HG02938 (cell line): Measurements from ENCODE around the gene CCER1.
"Not testable (repeated sequence)": the region's sequence is repeated elsewhere in the genome, so short reads cannot be mapped to it uniquely, and the experiment has no call there.

Source experiments
- ATAC-seq: cut with Tn5 transposase; IDR thresholded peaks from one replicate; pipeline ENCODE4 v1.9.1; 2021; ENCODE audit warnings: mild to moderate bottlenecking, moderate library complexity; ENCODE audit not compliant: unreplicated experiment

CCER1 gene, protein sequence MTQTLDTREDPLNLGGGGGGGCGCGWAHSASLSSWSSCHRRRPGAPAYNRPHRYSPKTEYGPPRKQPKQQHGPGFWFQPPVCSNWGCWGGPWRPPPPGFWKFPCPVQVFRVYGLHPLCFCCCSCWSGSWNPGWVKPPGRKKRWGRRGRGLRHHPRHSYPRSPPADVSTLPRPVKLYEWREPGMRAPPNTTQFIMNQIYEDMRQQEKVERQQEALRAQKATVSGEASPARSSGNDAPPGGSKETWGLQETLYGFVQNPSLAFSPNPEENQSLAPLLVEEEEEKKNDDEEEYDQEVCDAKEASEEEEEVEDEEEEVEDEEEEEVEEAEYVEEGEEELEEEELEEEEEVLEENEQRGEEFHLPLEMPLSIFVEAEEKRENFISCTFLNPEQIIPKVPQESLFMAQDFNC

DNA sequence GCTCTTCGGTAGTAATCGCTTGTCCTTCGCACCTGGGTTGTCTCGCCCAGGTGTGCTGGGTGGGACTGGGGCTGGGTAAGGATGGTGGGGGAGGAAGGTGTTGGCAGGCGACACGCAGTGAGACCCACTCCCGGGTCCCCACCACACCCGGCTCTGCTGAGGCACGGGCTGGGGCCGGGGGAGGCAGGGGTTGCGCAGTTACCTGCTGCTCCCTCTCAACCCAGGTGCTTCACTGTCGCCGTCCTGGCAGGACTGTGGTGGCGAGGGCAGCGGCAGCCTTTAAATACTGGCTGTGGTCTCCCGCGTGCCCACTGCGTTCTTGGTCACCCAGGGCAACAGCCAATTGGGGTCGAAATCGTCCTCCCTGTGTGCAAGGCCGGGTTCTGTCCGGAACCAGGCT, at the start of gene CCER1:
Gene CCER1, minus strand, starts transcription at position 256 of the 400 bp plus-strand sequence. CDS start 434 bp downstream, outside the sequence.
- no peak for ATAC-seq

DNA sequence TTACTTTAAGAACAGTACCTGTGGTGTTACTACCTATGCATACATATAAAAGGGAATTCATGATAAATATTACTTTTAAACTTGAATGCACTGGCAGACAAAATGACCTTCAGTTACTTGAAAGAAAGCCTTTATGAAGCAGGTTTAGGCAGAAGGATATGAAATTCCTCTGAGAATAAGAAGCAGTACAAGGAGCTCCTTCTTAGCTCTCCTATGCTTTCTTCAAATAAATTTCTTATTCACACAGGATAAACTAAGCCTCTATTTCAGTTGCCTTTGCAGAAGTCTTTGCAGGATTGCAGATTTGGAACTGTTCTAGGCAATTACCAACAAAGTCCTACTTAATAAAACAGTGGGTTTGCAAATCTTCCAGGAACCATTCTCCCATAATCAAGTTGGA, 48.8 kb upstream of the CCER1 start:
- no peak for ATAC-seq

DNA sequence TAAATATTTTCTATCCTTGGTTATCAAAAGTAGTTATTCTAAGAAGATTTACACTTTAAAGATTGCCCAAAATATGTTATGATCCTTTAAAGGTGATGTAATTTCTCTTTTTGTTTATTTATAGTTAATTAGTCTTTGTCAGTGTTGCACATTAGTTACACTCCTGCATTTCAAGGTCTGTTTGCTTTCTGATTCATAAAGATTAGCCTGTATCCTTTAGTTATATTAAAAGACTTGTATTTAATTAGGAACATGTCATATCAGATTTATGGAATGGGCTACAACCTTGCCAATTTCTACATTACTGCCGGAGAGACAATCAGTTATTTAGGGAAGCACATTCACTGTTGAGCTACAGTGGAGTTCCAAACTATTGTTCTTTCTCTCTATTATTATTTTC, 46.3 kb upstream of the CCER1 start:
- ATAC-seq = no peak

DNA sequence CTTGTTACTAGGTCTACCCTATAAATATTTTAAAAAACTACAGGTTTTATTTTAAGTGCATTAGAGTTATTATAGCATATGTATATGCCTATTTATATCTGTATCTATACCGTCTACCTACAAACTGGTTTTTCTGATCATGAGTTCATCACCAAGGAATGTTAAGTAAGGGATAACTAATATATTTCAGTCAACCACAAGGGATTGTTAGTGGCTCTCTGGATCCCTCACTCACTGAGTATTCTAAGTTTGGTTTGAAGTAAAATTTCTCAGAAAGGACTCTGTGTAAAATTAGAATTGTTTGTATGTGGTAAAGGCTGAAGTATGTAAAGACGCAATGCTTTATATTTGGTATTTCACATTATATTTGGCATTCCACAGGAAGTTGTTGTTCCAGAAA, 45.0 kb upstream of the CCER1 start:
- no peak for ATAC-seq

DNA sequence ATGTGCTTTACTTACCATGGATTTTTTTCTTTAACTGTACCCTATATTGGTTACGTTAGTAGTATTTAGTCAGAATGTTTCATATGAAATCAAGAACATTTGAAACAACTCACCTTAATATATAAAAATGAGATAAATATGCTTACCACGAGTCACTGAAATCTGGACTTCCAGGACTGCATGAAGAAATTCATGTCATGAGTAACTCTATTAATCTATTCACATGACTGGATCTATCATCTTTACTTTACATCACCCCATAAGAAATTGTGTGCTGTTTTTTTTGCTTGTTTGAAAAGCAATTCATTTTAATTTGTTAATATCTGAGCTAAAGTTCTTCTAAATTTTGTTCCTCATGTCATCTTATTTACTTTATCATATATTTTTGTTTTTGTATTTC, 44.6 kb upstream of the CCER1 start:
- ATAC-seq = no peak

DNA sequence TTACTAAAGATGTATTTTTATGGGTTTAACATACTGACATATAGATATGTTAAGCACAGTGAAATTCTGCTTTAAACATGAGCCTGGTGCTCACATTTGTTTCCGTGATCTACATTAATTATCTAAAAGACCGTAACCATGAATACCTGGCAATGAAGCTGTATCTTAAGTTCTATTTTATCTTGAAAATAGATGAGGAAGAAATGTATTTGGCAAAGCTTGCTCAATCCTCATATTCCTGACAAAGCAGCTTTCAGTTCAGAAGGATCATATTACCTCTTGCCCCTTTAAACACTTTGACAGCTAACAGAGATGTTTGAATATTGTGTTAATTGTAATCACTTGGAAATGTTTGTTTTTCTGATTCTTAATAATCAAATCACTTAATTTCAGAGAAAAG, 40.0 kb upstream of the CCER1 start:
- ATAC-seq = no peak

DNA sequence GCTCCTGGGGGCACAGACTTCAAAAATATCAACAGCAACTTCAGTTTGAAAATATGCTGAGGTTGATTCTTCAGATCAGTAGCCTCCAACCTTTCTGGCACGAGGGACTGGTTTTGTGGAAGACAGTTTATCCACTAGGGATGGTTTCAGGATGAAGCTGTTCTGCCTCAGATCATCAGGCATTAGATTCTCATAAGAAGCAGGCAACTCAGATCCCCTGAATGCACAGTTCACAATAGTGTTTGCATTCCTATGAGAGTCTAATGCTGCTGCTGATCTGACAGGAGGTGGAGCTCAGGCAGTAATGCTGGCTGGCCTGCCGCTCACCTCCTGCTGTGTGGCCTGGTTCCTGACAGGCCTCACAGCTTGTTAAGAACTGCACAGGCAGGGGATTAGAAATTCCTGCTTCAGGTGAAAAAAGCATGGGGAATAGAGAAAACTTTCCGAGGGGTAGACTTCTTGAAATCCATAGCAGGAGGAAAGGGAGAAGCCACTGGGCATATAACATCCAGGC, 37.0 kb upstream of the CCER1 start:
- ATAC-seq = no peak

DNA sequence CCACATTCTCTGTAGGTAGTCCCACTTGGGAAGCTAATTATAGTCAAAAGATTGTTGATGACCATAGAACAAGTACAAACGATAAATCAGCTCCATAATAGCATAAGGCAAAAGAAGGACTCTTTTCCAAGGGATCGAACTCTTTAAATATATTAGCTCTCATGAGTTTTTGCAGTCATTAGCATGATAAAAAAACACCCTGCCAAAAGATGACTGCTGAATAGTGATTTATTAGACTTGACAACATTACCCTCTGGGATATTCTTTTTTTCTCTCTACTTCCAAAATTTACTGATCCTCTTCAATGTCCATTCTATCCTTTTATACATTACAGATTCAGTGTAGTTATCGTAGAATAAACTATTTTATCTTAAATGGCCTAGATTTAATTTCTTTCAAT, 35.6 kb upstream of the CCER1 start:
- no peak for ATAC-seq

DNA sequence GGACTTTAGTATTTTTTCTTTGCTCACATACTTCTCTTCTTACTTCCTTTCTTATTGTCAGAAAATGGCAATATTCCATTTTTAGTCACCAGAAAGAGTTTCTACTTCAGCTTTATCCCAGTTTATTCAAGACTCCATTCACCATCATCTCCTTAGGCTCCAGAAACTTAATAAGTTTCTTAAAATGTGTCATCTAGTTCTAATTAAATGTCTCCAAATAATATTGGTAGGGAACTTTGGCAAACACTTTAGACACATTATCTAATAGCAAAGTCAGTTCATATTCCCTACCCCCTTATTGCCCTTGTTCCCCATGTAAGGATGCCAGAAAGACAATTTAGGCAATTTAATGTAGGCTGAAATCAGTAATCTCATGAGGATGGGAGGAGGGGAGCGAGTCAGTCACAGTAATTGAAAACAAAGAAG, 34.7 kb upstream of the CCER1 start:
- ATAC-seq = no peak

DNA sequence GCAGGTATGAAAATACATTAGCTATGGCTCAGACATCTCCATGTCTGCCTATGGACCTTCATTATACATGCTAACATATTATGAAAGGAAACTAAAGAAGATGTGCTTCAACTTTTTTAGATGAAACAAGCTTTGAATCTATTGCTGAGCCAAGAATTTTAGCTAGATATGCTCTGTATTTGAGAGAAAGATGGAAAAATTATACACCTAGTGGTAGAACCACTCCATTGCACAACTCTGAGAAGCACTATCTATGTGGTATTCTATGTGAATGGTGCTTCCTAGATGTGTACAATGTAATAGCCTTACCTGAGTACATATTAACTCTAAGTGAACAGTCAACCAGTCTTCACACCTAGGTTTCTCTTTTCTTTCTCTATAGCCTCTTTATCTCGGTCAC, 32.5 kb upstream of the CCER1 start:
- ATAC-seq = peak; percentile 81

DNA sequence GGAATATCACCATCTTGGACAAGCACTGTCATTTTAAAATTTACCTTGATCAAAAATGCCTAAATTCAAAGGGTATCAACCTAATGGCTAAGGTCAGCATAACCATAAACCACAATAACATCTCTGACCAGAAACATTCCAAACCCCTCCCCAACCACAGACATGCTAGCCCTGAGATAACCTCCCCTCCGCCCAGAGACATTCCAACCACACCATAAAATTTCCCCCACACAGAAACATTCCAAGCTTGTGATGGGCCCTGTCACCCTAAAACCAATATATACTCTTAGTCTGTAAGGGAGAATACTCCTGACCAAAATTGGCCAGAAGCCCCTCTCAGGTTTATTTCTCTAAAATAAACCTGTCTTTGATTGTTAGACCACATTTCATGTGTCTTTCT, 32.1 kb upstream of the CCER1 start:
- ATAC-seq = no peak

DNA sequence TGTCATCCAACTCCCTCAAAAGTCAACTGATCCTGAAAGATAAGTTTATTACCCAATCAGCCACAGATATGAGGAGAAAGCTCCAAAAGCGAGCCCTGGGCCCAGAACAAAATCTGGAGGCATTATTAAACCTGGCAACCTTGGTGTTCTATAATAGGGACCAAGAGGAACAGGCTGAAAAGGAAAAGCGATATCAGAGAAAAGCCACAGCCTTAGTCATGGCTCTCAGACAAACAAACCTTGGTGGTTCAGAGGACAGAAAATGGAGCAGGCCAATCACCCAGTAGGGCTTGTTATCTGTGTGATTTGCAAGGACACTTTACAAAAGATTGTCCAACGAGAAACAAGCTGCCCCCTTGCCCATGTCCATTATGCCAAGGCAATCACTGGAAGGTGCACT, 30.4 kb upstream of the CCER1 start:
- ATAC-seq = not testable (repeated sequence)

DNA sequence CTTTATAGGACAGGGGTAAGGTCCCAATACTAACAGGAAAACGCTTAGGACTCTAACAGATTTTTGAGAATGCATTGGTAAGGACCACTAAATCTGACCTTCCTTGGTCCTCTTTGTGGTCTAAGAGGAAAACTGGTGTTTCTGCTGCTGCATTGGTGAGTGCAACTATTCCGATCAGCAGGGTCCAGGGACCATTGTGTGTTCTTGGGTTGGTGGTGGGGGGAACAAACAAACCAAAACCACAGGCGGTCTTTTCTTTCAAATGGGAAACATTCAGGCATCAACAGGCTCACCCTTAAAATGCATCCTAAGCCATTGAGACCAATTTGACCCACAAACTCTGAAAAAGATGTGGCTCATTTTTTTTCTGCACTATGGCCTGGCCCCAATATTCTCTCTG, 29.1 kb upstream of the CCER1 start:
- ATAC-seq = no peak

DNA sequence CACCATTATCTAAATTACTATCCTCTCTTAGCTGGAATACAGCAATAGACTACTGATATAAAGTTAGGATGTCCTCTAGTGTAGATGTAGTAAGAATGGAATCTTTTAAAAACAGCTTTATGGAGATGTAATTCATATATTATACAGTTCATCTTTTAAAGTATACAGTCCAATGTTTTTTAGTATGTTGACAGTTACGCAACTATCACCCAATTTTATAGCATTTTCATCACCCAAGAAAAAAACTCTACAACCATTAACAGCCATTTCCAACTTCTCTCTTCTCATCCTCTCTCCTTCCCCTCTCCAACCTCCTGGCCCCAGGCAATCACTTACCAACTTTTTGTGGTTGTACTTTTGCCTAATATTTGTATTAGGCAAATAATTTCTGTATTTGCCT, 27.2 kb upstream of the CCER1 start:
- ATAC-seq = no peak

DNA sequence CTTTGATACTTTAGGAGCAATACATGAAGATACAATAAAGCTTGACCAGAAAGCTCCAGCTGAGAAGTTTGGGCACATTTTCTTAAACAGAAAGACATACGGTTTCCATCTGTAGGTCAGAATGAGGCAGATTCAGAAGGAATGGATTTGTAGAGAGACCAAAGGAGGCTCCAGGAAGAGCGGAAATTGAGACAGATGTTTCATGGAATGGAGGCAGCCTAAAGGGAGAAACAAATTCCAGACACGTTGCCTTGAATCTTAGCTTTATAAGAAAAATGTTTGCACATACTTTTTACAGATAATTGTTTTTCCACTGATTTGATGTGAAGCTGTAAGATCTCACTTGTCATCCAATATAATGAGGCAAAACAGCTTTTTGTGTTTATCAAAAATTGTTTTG, 25.0 kb upstream of the CCER1 start:
- no peak for ATAC-seq

DNA sequence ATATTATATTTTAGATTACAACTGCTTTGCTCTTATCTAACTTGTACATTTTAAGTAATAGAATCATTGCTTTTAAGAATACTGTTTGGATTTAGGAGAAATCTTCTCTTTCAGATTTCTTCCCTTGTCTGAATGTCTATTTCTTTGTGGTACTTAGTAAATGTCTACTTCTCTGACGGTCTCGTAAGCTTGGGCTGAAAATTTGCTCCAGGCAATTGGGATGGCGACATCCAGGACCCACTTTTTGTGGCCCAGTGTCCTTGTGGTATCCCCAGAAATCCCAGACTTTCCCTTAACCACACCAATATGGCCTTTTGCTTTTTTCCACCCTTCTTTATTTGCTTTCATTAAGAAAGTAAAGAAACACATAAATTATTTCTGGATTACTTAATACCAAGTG, 24.0 kb upstream of the CCER1 start:
- ATAC-seq = no peak

DNA sequence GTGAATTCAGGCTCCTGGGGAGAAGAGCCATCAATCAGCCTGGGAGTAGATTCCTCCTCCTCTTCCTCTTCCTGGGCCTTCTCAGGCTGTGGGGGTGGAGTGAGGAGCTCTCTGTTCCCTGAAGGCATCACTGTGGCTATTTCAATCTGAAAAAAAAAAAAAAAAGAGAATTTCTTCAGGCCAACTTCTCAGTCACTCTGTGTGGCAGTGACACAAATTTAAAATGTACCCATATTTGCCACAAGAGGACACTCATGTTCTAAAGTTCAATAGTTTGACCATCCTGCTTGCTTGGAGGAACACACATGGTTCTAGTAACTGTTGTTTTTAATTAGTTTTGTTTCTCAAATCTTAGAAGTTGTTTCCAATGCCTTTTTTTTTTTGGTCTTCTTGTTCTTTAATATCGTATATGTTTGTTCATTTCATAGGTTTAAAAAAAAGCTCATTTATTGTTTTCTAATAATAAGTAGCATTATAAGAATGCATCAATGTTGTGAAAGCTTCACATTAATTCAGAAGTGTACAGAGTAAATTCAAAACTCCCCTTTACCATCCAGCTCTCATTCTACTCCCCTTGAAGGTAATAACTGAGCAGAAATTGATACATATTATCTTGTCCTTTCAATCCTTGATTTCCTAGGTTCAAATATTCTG, 23.3 kb upstream of the CCER1 start:
- peak; percentile 96 for ATAC-seq

DNA sequence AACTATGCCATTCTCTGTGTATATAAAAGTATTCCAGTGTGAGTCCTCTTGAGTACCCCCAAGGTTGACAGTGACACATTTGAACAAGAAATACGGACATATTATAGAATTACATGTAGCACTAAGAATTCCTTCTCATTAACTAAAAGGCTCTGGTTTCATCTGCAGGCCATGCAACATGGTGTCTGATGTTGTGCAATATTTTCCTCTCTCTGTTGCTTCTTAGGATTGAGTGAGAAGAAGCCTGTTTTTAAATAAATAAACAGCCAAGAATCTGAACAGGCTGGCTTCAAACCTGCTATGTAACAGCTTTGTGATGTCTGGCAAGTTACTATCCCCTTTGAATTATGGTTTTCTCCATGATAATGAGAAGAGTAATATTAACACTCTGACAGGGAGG, 22.2 kb upstream of the CCER1 start:
- no peak for ATAC-seq

DNA sequence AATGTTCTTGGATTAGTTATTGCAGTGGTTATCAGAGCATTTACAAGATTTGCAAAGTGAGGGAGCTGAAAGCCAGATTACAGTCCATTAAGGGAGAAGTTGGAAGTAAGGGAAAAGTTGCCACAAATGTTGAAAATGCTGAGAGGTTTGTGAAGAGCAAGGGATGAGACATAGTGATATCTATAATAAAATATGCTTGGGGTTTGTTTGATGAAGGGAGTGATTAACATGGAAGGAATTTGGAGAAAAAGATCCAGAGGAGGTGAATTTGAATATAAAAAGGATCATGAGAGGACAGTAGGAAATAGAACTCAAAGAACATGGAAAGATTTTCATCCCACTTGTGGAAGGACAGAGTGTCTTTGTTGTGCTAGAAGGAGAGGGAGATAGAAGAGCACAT, 19.3 kb upstream of the CCER1 start:
- ATAC-seq = no peak

DNA sequence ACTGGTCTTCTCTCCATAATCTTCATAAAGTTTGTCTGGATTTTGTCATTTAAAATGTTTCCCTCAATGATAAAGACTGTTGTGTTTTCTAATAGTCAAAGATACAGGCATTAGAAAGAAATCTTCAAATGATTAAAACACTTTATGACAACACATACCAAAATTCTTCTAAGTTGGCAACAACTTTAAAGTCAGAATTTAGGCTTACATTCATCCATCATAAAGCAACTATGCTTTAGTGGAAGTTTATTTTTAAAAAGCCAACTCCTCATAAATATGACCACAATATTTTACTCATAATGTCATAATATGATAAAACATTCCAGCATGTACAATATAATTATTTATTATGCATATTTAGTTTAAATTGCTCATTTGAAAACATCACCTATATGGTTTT, 17.2 kb upstream of the CCER1 start:
- no peak for ATAC-seq

DNA sequence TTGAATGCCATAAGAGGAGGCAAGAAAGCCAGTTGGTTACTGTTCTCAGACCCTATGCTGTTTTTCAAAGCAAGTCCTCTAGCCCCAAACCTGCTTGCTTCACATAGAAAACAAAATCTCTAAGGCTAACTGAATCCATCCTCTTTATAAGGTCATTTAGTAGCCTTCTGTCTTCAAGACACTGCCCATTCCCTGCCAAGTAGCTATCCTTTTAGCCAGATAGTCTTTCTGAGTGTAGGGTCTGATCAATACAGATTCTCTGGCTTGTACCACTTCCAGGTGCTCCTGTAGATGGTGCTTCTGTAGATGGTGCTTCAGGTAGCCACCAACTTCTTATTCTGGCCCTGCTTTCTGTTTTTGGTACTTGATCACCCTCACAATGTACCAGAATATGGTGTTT, 15.9 kb upstream of the CCER1 start:
- ATAC-seq = no peak

DNA sequence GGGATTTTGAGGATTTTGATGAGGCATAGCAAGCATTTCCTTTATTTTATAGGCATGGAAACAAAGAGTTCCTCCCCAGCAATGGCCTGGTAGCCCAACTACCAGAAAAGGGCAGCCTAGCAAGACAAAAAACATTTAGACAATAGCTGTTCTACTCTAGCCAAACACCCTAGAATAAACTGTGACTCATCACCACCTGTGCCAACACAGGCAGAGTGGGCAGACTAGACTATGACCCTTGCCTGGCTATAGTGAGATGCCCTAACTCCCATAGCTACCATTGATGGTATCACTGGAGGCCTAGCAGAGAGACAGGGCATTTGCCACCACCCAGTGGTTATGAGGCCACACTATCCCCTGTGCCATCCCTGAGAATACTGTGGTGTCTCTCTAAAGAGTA, 15.5 kb upstream of the CCER1 start:
- no peak for ATAC-seq
